ENCODE data around the gene LAMA2. TPM values are rescaled to one million over a fixed set of nuclear protein-coding genes. Genes with fewer than 3 reads are reported as not detected.

LAMA2 gene
- total RNA-seq, 6 experiments from 2014 or later = 2.9 to 12.1 (median 6.2) TPM

GRCh38 chr6:129212081-129212480 lies 329.1 kb downstream of the LAMA2 start:
- H3K4me3 ChIP-seq = no peak overlapping the region
- H3K4me1 ChIP-seq = no peaks in the 10 kb centered on the region
- intact Hi-C loops (cut with DNase I) = no loop called here
- ATAC-seq (no peak), DNase-seq (no peak)
- TF ChIP-seq CTCF (IDR thresholded peaks at IDR 0.05) (no peak), POLR2A (IDR thresholded peaks at IDR 0.05) (no peak)
- H3K9me3 ChIP-seq = no peaks in the 10 kb centered on the region
- H3K27ac ChIP-seq = no peak overlapping the region
- H3K36me3 ChIP-seq = no peaks in the 10 kb centered on the region
- WGBS (ENCODE audit: insufficient coverage, low coverage, low lambda C conversion rate, missing lambda C conversion rate) = 34% methylated on average over 3 of the region's 3 CpGs
- no peaks in the 10 kb centered on the region for H3K27me3 ChIP-seq

- intact Hi-C loops (cut with DNase I) = no loop called here
- no peak overlapping the region for H3K4me3 ChIP-seq
- ATAC-seq = no peak
- no peaks in the 10 kb centered on the region for H3K9me3 ChIP-seq
- TF ChIP-seq POLR2A (IDR thresholded peaks at IDR 0.05) = no peak
- no peak for TF ChIP-seq CTCF (IDR thresholded peaks at IDR 0.05)
- no peak for DNase-seq
- H3K4me1 ChIP-seq = no peaks in the 10 kb centered on the region
- no peaks in the 10 kb centered on the region for H3K27me3 ChIP-seq
- H3K27ac ChIP-seq = no peak overlapping the region
- no peaks in the 10 kb centered on the region for H3K36me3 ChIP-seq
These were observed 332.3 kb downstream of the LAMA2 start for GRCh38 chr6:129215246-129215645.

GRCh38 chr6:129215916-129216520 lies 333.1 kb downstream of the LAMA2 start:
- 0% methylated on average over 1 of the region's 1 CpG for WGBS (ENCODE audit: insufficient coverage, low coverage, low lambda C conversion rate, missing lambda C conversion rate)
- intact Hi-C loops (cut with DNase I) = no loop called here
- no peak for ATAC-seq

GRCh38 chr6:129217701-129218100 lies 334.8 kb downstream of the LAMA2 start:
- Histone ChIP-seq H3K4me1 (no peaks in the 10 kb centered on the region), H3K4me3 (no peak overlapping the region), H3K27ac (no peak overlapping the region), H3K36me3 (no peaks in the 10 kb centered on the region), H3K27me3 (no peaks in the 10 kb centered on the region), H3K9me3 (no peaks in the 10 kb centered on the region)
- ATAC-seq = no peak
- TF ChIP-seq CTCF (IDR thresholded peaks at IDR 0.05) = no peak
- TF ChIP-seq POLR2A (IDR thresholded peaks at IDR 0.05) = no peak
- DNase-seq = no peak
- intact Hi-C loops (cut with DNase I) = no loop called here

More at GRCh38 chr6:129215916-129216520, 333.1 kb downstream of the LAMA2 start:
- Histone ChIP-seq H3K36me3 (no peaks in the 10 kb centered on the region), H3K27ac (no peak overlapping the region), H3K4me3 (no peak overlapping the region), H3K4me1 (no peaks in the 10 kb centered on the region), H3K9me3 (no peaks in the 10 kb centered on the region), H3K27me3 (no peaks in the 10 kb centered on the region)
- TF ChIP-seq POLR2A (IDR thresholded peaks at IDR 0.05) (no peak), CTCF (IDR thresholded peaks at IDR 0.05) (no peak)
- no peak for DNase-seq

All from right lobe of liver (tissue), 6 donors.